Thyroid gland (tissue), 4 donors: Measurements from ENCODE around the gene NFASC.

Experiments
- POLR2A ChIP-seq, 2 donors: fragments of 450-650 bp; IDR thresholded peaks; one replicate each; pipeline ENCODE4 v1.6.1; 2017; ENCODE audit warnings: antibody characterized with exemption in 2 of 2, mild to moderate bottlenecking in 2 of 2, moderate library complexity in 1 of 2
- TF ChIP-seq, protein P1 (sequence below), 6 experiments: fragments of 200-600 bp in 3 of 6; fragments of 450-650 bp in 3 of 6; sonication (generic) in 3 of 6; IDR thresholded peaks; one replicate each; pipeline ENCODE4 v1.5.1; 2016 to 2019; ENCODE audit warnings: antibody characterized with exemption in 6 of 6, mild to moderate bottlenecking in 2 of 6, inconsistent platforms in 1 of 6, moderate library complexity in 1 of 6

DNA sequence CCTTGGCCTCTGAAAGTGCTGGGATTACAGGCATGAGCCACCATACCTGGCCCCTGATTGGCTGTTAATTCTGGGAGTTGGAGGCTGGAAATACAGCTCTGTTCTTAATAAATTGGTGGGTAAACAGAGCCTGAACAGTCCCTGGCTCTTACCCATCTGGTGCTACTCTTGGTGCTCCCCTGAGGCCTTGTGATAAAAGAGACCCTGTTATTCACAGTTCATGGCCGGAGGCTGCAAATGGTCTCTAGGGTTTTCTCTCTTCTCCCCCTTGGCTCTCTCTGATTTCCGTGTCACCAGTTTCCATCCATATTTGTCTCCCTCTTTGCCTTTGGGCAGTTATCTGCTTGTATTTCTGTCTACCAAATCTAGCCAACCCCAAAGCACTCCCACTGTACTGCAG is 17.2 kb downstream of the NFASC start:
- TF ChIP-seq, protein P1, sequence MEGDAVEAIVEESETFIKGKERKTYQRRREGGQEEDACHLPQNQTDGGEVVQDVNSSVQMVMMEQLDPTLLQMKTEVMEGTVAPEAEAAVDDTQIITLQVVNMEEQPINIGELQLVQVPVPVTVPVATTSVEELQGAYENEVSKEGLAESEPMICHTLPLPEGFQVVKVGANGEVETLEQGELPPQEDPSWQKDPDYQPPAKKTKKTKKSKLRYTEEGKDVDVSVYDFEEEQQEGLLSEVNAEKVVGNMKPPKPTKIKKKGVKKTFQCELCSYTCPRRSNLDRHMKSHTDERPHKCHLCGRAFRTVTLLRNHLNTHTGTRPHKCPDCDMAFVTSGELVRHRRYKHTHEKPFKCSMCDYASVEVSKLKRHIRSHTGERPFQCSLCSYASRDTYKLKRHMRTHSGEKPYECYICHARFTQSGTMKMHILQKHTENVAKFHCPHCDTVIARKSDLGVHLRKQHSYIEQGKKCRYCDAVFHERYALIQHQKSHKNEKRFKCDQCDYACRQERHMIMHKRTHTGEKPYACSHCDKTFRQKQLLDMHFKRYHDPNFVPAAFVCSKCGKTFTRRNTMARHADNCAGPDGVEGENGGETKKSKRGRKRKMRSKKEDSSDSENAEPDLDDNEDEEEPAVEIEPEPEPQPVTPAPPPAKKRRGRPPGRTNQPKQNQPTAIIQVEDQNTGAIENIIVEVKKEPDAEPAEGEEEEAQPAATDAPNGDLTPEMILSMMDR (IDR thresholded peaks at IDR 0.05), result no peak
- no peak for TF ChIP-seq POLR2A (IDR thresholded peaks at IDR 0.05)
